ENCODE data around the gene TBXAS1. TPM values are rescaled to one million over a fixed set of nuclear protein-coding genes. Genes with fewer than 3 reads are reported as not detected.
A peak's percentile ranks its signal among the peaks of the same experiment; 100 is the strongest.

TBXAS1 gene
- total and polyA plus RNA-seq, 2 of the 8 experiments (the other 6 are each of a cell fraction or from before 2014, with no cell fraction given), result 0.86 to 2.1 TPM

GRCh38 chr7:140056431-140057142 is 227.5 kb downstream of the TBXAS1 start:
- H3K14ac ChIP-seq (ENCODE audit: insufficient read length), result no peak overlapping the region
- no peak overlapping the region for H2BK120ac ChIP-seq (replicated peaks; ENCODE audit: low read depth, low read length)
- no peak overlapping the region for H2BK5ac ChIP-seq (ENCODE audit: low read depth, low read length)
- no peak overlapping the region for H3K4me3 ChIP-seq (ENCODE audit: extremely low read depth in 1 of 4, insufficient read depth in 2 of 4, low read depth in 3 of 4, low read length in 4 of 4)
- no peaks in the 10 kb centered on the region for H3K36me3 ChIP-seq (ENCODE audit: control insufficient read depth in 2 of 4, insufficient read depth in 4 of 4, low read length in 3 of 4)
- no peak overlapping the region for H2AFZ ChIP-seq (ENCODE audit: low read length)
- no peak overlapping the region for H4K5ac ChIP-seq (ENCODE audit: insufficient read length, low read depth, low read length)
- H3K18ac ChIP-seq (ENCODE audit: extremely low read depth, low read length), result no peak overlapping the region
- no peak overlapping the region for H2BK20ac ChIP-seq (ENCODE audit: low read length)
- no peak overlapping the region for H2BK15ac ChIP-seq (ENCODE audit: low read length)
- no peak overlapping the region for H3K4me2 ChIP-seq (ENCODE audit: insufficient read depth in 1 of 2, low read depth in 2 of 2, low read length in 2 of 2)
- ChIA-PET POLR2A (ENCODE audit: partially characterized antibody) (no interaction called here), CTCF (ENCODE audit: partially characterized antibody) (interaction anchor here (0.6 to 2.2 kb wide), 4 partner anchors 22 to 455 kb away, joined by 3 to 9 read pairs (median 3); no protein-coding TSS in a partner anchor)
- H2AK5ac ChIP-seq (ENCODE audit: low read depth, low read length), result no peak overlapping the region
- no peak overlapping the region for H3K56ac ChIP-seq (replicated peaks; ENCODE audit: insufficient read length, low read depth, low read length)
- DNase-seq (ENCODE audit: low read depth in 1 of 2, low spot score in 2 of 2) (peak in 1 of 2 experiments; percentile 7), FAIRE-seq (no peak)
- no peak overlapping the region; a peak in 1 of 7 replicates for H3K9ac ChIP-seq (replicated peaks in 1 of 4; ENCODE audit: extremely low read depth in 1 of 4, low read depth in 3 of 4, low read length in 3 of 4)
- no peaks in the 10 kb centered on the region for H3K79me2 ChIP-seq (ENCODE audit: control insufficient read depth in 1 of 2, insufficient read depth in 2 of 2, low read length in 2 of 2)
- H3K27me3 ChIP-seq (replicated peaks in 1 of 4; ENCODE audit: control insufficient read depth in 3 of 4, extremely low read depth in 1 of 4, insufficient read depth in 3 of 4, low read length in 3 of 4), result peaks cover 0 to 4% (median 3%) of the 10 kb centered on the region in 4 experiments; a peak in 4 of 7 replicates
- no peak overlapping the region for H3K4ac ChIP-seq (replicated peaks; ENCODE audit: insufficient read length, low read depth, low read length)
- H3K23me2 ChIP-seq (ENCODE audit: low read depth, low read length), result no peaks in the 10 kb centered on the region
- 85% methylated on average over 5 of the region's 5 CpGs; no CpG with 5 or more reads in 1 of the 2 experiments for WGBS, 2 experiments (ENCODE audit: extremely low coverage in 1 of 2, insufficient coverage in 1 of 2, insufficient read length in 1 of 2, insufficient replicate concordance in 2 of 2, low coverage in 1 of 2, low lambda C conversion rate in 2 of 2, missing lambda C conversion rate in 1 of 2)
- no peak overlapping the region for H4K91ac ChIP-seq (replicated peaks; ENCODE audit: insufficient read length, low read length)
- no peak overlapping the region for H3K27ac ChIP-seq (ENCODE audit: low read depth, low read length)
- TF ChIP-seq CHD1 (IDR thresholded peaks at IDR 0.05; ENCODE audit: low read depth, low read length), result no peak
- no peak for TF ChIP-seq SUZ12 (IDR thresholded peaks at IDR 0.05; ENCODE audit: low read length)
- no peak overlapping the region for H2BK12ac ChIP-seq (ENCODE audit: low read depth, low read length)
- no peak overlapping the region for H3K23ac ChIP-seq (ENCODE audit: insufficient read length)
- H3K9me3 ChIP-seq (ENCODE audit: insufficient read depth in 2 of 2, low read depth in 1 of 2, low read length in 1 of 2), result no peaks in the 10 kb centered on the region
- no peaks in the 10 kb centered on the region for H3K4me1 ChIP-seq (replicated peaks in 1 of 4; ENCODE audit: control insufficient read depth in 3 of 4, insufficient read depth in 4 of 4, low read length in 3 of 4)
- H4K20me1 ChIP-seq (replicated peaks in 1 of 2; ENCODE audit: control insufficient read depth in 1 of 2, insufficient read depth in 2 of 2, low read length in 2 of 2), result peaks cover 0 to 2% of the 10 kb centered on the region in 2 experiments
- H4K8ac ChIP-seq (ENCODE audit: extremely low read depth, insufficient read depth, low read length), result no peak overlapping the region
- no peaks in the 10 kb centered on the region for H3K79me1 ChIP-seq (ENCODE audit: low read depth, low read length)

Measured in H1 (cell line).